ENCODE measurements around the gene STRADB.
A peak's percentile ranks its signal among the peaks of the same experiment; 100 is the strongest.
"Not testable (repeated sequence)": the region's sequence is repeated elsewhere in the genome, so short reads cannot be mapped to it uniquely, and the experiment has no call there.

Gene STRADB

DNA sequence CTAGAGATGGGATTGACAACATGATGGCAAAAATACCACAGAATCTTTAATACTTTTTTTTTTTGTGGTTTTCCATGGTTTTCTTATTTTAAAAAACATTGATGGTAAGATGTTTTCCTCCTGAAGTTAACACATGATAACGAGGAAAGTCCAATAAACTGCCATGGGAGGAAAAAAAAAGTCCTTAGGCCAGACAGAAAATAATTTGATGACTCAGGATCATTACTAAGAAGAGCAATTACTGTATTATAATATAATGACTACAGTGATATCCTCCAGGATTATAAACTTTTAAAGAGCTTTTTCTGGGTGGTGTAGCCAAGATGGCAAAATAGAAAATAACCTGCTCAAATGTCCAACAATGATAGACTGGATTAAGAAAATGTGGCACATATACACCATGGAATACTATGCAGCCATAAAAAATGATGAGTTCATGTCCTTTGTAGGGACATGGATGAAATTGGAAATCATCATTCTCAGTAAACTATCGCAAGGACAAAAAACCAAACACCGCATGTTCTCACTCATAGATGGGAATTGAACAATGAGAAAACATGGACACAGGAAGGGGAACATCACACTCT is 12.1 kb upstream of the STRADB start:
- peaks cover 13% of the 10 kb centered on the region for H3K4me1 Mint-ChIP-seq (ENCODE audit: low read depth)
- H3K4me3 Mint-ChIP-seq; H3K27ac Mint-ChIP-seq; H3K27me3 Mint-ChIP-seq (ENCODE audit: low read depth); H3K9me3 Mint-ChIP-seq; DNase-seq (ENCODE audit: low spot score): not testable (repeated sequence)
- H3K36me3 Mint-ChIP-seq (ENCODE audit: low read depth), result peaks cover 17% of the 10 kb centered on the region

DNA sequence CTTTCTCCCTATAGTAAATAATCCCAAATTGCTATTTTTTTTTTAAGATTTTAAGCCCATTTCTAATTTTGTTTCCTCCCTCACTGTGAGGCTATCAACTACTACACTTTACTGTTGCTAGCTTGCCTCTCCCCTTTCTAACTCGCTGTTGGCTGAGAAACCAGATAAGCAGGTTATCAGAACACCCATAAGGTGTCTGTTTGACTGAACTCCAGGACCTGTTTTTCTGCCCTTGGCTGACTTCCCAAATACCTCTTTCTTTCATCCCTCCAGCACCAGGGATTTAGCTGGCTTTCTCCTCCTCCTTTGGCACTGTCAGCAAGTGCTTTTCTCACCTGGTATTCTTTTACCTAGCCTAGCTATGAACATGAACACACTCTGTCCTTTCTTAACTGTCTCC is 11.4 kb upstream of the STRADB start:
- no peak overlapping the region for H3K27ac Mint-ChIP-seq
- H3K9me3 Mint-ChIP-seq, result no peaks in the 10 kb centered on the region
- no peaks in the 10 kb centered on the region for H3K27me3 Mint-ChIP-seq (ENCODE audit: low read depth)
- H3K36me3 Mint-ChIP-seq (ENCODE audit: low read depth), result peaks cover 17% of the 10 kb centered on the region
- H3K4me1 Mint-ChIP-seq (ENCODE audit: low read depth), result peaks cover 12% of the 10 kb centered on the region
- H3K4me3 Mint-ChIP-seq, result no peak overlapping the region
- DNase-seq (ENCODE audit: low spot score), result no peak

DNA sequence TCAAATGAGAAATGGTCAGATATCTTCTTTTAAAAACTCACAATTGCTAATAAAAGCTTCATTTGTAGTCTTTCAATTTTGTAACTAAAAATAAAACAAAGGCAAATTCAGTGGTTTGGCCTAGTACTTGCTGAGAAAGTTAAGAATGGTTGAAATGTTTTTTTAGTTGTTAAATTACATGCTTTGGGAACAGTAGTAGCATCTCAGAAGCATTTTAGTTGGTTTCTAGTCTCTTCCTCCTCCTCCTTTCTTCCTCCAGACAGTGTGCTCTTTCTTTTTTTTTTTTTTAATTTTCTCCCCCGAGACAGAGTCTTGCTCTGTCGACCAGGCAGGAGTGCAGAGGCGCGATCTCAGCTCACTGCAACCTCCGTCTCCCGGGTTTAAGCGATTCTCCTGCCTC is 10.1 kb upstream of the STRADB start:
- Mint-ChIP-seq H3K4me1 (ENCODE audit: low read depth) (peaks cover 23% of the 10 kb centered on the region), H3K9me3 (no peaks in the 10 kb centered on the region), H3K27ac (no peak overlapping the region), H3K4me3 (no peak overlapping the region), H3K36me3 (ENCODE audit: low read depth) (peaks cover 23% of the 10 kb centered on the region), H3K27me3 (ENCODE audit: low read depth) (no peaks in the 10 kb centered on the region)
- DNase-seq (ENCODE audit: low spot score), result no peak

DNA sequence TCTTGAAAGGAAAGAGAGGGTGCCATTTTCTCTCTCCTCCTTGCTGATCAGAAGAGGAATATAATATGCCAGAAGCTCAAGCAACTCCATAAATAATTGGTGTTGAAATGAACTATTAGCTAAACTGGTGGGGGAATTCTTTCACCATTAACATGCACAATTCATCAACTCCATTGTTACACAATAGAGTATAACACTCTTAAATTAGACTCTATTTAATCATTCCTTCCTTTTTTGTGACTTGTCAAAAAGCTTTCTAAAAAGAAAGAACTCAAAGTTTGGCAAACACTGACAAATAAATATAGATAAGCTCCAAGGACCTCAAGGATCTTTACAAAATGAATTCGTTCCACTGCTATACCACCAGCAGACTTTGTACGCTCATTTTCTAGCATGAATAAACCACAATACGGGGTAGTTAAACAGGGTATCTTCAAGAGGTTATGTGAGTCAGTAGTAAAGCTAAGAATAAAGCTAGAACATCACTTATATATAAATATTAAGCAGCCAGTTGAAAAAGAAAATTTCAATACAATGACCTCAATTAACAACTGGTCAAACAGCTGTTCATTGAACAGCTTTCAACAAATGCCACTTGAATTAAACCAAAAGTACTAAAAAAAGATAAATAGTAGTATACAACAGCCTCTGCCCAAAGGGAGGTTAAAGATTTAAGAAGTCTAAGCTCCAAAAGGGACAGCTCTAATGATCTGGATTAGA is 6.6 kb upstream of the STRADB start:
- H3K4me1 Mint-ChIP-seq (ENCODE audit: low read depth), result peaks cover 42% of the 10 kb centered on the region
- peaks cover 24% of the 10 kb centered on the region for H3K36me3 Mint-ChIP-seq (ENCODE audit: low read depth)
- DNase-seq (ENCODE audit: low spot score), result no peak
- no peak overlapping the region for H3K4me3 Mint-ChIP-seq
- no peaks in the 10 kb centered on the region for H3K27me3 Mint-ChIP-seq (ENCODE audit: low read depth)
- H3K27ac Mint-ChIP-seq, result no peak overlapping the region
- no peaks in the 10 kb centered on the region for H3K9me3 Mint-ChIP-seq

DNA sequence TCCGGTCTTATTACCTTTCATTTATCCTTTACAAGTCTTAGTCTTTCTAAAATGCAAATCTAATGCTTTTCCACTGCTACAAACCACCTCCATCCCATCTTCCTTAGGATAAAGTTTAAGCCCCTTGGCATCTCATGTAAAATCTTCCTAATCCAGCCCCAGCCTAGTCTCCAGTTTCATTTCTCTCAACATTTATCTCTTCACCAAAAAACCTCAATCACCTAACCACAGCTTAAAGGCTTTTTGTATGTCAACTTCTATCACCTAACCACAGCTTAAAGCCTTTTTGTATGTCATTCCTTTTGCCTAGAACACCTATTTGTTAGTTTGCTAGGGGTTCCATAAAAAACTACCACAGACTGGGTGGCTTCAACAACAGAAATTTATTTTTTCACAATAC is 4.5 kb upstream of the STRADB start:
- H3K4me1 Mint-ChIP-seq (ENCODE audit: low read depth), result peaks cover 44% of the 10 kb centered on the region
- peaks cover 24% of the 10 kb centered on the region for H3K36me3 Mint-ChIP-seq (ENCODE audit: low read depth)
- H3K27me3 Mint-ChIP-seq (ENCODE audit: low read depth), result no peaks in the 10 kb centered on the region
- no peak for DNase-seq (ENCODE audit: low spot score)
- H3K27ac Mint-ChIP-seq, result peak overlapping the region; percentile 65
- no peaks in the 10 kb centered on the region for H3K9me3 Mint-ChIP-seq
- H3K4me3 Mint-ChIP-seq, result peak overlapping the region; percentile 67

DNA sequence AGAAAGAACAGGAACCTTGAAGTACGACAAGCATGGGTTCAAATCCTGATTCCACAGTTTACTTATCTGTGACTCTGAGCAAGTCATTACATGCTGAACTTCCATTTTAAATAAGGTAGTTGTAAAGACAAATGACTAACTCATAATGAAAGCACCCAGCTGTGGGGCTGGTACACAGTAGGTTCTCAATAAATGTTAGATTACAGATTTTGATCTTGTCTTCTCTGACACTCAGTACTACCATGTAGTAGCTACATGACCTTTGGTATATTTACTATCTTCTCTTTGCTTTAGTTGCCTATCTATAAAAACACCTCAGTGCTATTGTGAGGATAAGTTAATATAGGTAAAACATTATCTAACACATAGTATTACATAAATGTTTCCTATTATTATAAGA is 3.5 kb upstream of the STRADB start:
- Mint-ChIP-seq H3K27ac (peak overlapping the region; percentile 77), H3K4me1 (ENCODE audit: low read depth) (peaks cover 53% of the 10 kb centered on the region), H3K27me3 (ENCODE audit: low read depth) (peaks cover 3% of the 10 kb centered on the region), H3K36me3 (ENCODE audit: low read depth) (peaks cover 24% of the 10 kb centered on the region), H3K4me3 (peak overlapping the region; percentile 67), H3K9me3 (no peaks in the 10 kb centered on the region)
- DNase-seq (ENCODE audit: low spot score), result no peak

DNA sequence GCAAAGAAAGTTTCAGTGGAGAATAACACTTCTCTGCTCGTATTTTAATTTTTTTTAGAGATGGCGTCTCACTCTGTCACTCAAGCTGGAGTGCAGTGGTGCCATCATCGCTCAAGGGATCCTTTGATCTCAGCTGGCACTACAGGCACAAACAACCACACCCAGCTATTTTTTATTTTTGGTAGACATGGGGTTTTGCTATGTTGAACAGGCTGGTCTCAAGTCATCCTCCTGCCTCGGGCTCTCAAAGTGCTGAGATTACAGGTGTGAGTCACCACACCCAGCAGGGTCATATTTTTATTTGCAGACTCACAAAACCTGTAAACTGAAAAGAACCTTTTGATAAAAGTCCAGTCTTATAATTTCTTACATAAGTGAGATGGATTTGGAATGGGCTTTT is 2.8 kb upstream of the STRADB start:
- Mint-ChIP-seq H3K9me3 (no peaks in the 10 kb centered on the region), H3K27me3 (ENCODE audit: low read depth) (peaks cover 9% of the 10 kb centered on the region), H3K36me3 (ENCODE audit: low read depth) (peaks cover 28% of the 10 kb centered on the region), H3K4me1 (ENCODE audit: low read depth) (peaks cover 58% of the 10 kb centered on the region), H3K4me3 (peak overlapping the region; percentile 67), H3K27ac (peak overlapping the region; percentile 77)
- DNase-seq (ENCODE audit: low spot score), result no peak

DNA sequence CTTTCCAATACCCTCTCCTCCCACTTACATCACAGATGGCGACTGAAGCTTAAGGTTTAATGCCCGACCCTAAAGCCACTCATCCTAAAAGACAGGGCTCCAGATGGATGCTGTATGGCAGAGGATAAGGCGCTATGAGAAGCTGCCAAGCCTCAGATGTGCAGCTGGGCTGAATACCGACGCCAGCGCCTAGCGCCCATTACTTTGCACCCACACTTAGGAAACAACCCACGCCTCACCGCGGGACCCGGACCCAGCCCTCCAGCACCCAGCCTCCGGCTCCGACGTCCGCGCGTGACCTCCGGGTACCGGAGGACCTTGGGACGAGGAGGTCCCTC is 617 bp upstream of the STRADB start:
- peaks cover 52% of the 10 kb centered on the region for H3K4me1 Mint-ChIP-seq (ENCODE audit: low read depth)
- H3K9me3 Mint-ChIP-seq, result no peaks in the 10 kb centered on the region
- H3K36me3 Mint-ChIP-seq (ENCODE audit: low read depth), result peaks cover 27% of the 10 kb centered on the region
- DNase-seq (ENCODE audit: low spot score), result no peak
- peak overlapping the region; percentile 97 for H3K4me3 Mint-ChIP-seq
- H3K27me3 Mint-ChIP-seq (ENCODE audit: low read depth), result peaks cover 12% of the 10 kb centered on the region
- peak overlapping the region; percentile 94 for H3K27ac Mint-ChIP-seq

DNA sequence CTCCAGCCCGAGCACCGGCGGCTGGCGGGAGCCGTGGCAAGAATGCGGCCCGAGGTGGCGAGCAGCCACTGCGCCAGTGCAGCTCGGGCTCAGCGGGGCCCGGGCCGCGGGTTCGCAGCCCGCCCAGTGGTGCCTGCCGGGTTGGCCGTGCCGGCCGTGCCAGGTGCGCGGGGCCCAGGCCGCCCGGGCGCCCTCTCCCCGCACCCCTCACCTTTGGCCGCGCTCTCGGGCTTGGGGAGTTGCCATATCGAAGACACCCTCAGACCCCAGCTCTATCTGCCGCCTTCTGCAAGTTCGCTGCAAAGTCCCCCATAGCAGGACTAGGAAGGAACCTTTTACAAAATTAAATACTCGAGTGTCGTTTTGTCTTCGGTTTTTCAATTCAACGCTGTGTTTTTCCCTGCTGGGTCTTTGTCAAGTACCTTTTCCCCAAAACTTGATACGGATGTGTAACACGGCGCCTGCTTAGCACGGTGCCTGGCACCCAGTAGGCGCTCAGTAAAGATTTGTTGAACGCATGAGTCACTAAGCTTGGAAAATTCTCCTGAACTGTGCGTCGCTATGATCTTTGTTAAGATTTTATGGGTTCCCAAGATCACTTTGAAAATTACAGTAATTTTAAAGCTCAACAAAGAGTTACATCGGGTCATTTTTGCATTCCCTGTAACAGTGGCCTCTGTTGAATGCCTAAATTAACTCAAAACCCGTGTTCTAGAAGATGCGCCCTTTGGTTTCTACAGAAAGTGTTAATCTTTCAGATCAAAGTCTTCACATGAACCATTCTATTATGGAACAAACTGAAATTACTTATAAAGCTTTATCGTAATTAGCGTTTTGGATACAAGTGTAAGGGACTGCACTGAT is 750 bp downstream of the STRADB start:
- no peaks in the 10 kb centered on the region for H3K9me3 Mint-ChIP-seq
- peaks cover 39% of the 10 kb centered on the region for H3K4me1 Mint-ChIP-seq (ENCODE audit: low read depth)
- peaks cover 21% of the 10 kb centered on the region for H3K36me3 Mint-ChIP-seq (ENCODE audit: low read depth)
- H3K27ac Mint-ChIP-seq, result peak overlapping the region; percentile 68
- H3K4me3 Mint-ChIP-seq, result peak overlapping the region; percentile 88
- DNase-seq (ENCODE audit: low spot score), result no peak
- peaks cover 12% of the 10 kb centered on the region for H3K27me3 Mint-ChIP-seq (ENCODE audit: low read depth)

DNA sequence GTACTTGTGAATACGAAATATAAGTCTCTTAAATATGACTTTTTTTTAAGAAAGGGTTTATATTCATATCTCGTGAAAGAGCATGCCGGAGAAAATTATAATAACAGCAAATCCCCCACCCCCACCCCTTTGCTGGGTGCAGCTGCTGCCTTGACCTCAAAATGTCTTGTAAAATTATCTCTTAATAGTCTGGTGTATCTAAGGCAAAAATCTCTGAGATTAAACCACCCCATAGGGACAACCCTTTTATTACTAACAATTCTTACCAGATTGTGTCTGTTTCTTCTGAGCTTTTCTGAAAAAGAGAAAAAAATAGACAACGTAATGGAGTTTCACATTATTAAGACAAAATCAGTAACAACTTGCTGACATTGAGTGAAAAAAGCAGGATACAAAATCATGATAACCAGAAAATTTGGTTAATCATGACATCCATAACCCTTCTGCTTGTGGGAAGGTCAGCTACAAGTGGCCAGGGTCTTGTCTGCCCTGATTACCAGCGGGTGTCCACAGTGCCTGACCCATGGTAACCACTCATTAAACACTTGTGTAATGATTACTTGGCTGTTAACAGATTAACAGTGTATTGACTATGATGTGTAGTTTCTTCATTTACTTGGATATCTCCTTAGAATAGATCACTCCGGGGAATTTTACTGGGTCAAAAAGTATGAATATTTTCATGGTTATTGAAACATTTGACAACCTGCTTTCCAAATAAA is 1.5 kb downstream of the STRADB start:
- peak overlapping the region; percentile 9 for H3K4me3 Mint-ChIP-seq
- H3K27ac Mint-ChIP-seq, result no peak overlapping the region
- peaks cover 19% of the 10 kb centered on the region for H3K36me3 Mint-ChIP-seq (ENCODE audit: low read depth)
- DNase-seq (ENCODE audit: low spot score), result no peak
- no peaks in the 10 kb centered on the region for H3K9me3 Mint-ChIP-seq
- H3K4me1 Mint-ChIP-seq (ENCODE audit: low read depth), result peaks cover 32% of the 10 kb centered on the region
- H3K27me3 Mint-ChIP-seq (ENCODE audit: low read depth), result peaks cover 12% of the 10 kb centered on the region

DNA sequence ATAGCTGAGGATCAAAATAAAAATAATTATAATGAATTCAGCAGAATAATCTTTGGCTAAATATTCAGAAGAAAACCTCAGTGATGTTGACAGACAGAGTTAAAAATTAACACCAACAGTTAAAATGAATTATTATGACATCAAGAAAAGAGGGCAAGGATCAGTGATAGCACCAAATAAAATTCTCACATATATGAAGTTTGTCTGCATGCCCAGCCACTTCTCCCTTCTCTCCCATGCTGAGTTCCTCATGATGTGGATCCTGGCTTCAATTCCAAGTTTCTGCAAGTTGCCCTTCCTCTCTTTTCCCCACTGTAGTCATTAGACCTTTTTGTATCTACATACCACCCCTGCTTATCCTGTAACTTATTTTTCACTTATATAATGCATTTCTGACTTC is 6.8 kb downstream of the STRADB start:
- Mint-ChIP-seq H3K27me3 (ENCODE audit: low read depth) (peaks cover 6% of the 10 kb centered on the region), H3K4me1 (ENCODE audit: low read depth) (peaks cover 4% of the 10 kb centered on the region), H3K36me3 (ENCODE audit: low read depth) (peaks cover 30% of the 10 kb centered on the region), H3K9me3 (peaks cover 8% of the 10 kb centered on the region), H3K4me3 (no peak overlapping the region), H3K27ac (no peak overlapping the region)
- no peak for DNase-seq (ENCODE audit: low spot score)

DNA sequence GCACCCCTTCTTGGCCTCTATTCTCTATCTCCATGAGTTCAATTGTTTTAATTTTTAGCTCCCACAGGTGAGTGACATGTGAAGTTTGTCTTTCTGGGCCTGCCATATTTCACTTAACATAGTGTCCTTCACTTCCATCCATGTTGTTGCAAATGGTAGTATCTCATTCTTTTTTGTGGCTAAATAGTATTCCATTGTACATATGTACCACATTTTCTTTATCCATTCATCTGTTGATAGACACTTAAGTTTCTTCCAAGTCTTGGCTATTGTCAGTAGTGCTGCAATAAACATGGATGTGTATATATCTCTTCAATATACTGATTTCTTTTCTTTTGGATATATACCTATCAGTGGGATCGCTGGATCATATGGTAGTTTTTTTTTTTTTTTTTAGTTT is 9.0 kb downstream of the STRADB start:
- Mint-ChIP-seq H3K27ac (no peak overlapping the region), H3K4me1 (ENCODE audit: low read depth) (no peaks in the 10 kb centered on the region), H3K27me3 (ENCODE audit: low read depth) (no peaks in the 10 kb centered on the region), H3K9me3 (peaks cover 8% of the 10 kb centered on the region), H3K4me3 (no peak overlapping the region), H3K36me3 (ENCODE audit: low read depth) (peaks cover 30% of the 10 kb centered on the region)
- no peak for DNase-seq (ENCODE audit: low spot score)

DNA sequence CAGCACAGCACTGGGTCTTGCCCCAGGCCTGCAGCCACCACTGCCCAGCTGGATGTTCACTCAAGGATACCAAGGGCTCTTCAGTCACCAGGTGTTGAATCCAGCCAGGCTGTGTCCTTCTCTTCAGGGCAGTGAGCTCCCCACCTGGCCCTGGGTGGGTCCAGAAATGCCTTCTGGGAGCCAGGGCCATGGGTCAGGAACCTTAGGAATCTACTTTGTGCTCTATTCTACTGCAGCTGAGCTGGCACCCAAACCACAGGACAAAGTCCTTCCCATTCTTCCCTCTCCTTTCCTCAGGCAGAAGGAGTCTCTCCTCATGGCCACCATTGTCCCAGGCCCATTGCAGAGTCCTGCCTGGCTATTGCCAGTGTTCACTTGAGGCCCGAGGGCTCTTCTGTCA is 13.0 kb downstream of the STRADB start:
- Mint-ChIP-seq H3K27ac (no peak overlapping the region), H3K9me3 (peaks cover 8% of the 10 kb centered on the region), H3K36me3 (ENCODE audit: low read depth) (peaks cover 37% of the 10 kb centered on the region), H3K4me1 (ENCODE audit: low read depth) (peaks cover 4% of the 10 kb centered on the region), H3K4me3 (no peak overlapping the region), H3K27me3 (ENCODE audit: low read depth) (no peaks in the 10 kb centered on the region)
- DNase-seq (ENCODE audit: low spot score), result no peak

DNA sequence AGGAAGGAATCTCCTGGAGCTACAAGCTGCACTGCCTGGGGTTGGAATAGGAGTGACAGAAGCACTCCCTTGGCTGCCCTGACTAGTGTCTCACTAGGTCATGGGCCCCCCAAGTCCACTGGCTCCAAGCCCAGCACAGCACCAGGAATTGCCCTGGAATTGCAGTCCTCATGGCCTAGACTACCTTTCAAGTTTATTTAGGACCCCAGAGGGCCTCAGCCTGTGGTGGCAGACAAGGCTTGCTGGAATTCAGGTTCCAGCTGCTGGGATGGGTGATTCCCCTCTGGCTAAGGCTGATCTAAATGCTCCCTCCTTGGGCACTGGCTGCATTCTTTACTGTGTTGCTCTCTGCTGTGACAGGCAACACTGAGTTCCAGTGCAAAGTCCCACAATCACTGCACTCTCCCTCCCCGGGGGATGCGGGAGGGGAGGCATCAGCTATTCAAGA is 14.0 kb downstream of the STRADB start:
- H3K4me1 Mint-ChIP-seq (ENCODE audit: low read depth), result peaks cover 4% of the 10 kb centered on the region
- no peak for DNase-seq (ENCODE audit: low spot score)
- H3K36me3 Mint-ChIP-seq (ENCODE audit: low read depth), result peaks cover 33% of the 10 kb centered on the region
- H3K9me3 Mint-ChIP-seq, result peaks cover 5% of the 10 kb centered on the region
- no peaks in the 10 kb centered on the region for H3K27me3 Mint-ChIP-seq (ENCODE audit: low read depth)
- H3K27ac Mint-ChIP-seq, result no peak overlapping the region
- no peak overlapping the region for H3K4me3 Mint-ChIP-seq
